Cardiac fibroblast (primary cell): ENCODE results near the gene ALPI.
"Not testable (repeated sequence)": the region's sequence is repeated elsewhere in the genome, so short reads cannot be mapped to it uniquely, and the experiment has no call there.

ENCODE experiments used
- DNase-seq, 2 donors: peaks; one replicate each; pipeline versions ENCODE4 v3.0.0 to v3.0.0-alpha.2; 2010; ENCODE audit warnings: low read depth in 2 of 2
- H3K4me3 ChIP-seq, 2 donors: replicated peaks in 1 of 2; 1 replicate in 1 of 2; 2 replicates in 1 of 2; pipeline ENCODE4 v1.5.1; 2011; ENCODE audit warnings: low read depth in 2 of 2, low read length in 2 of 2, mild to moderate bottlenecking in 2 of 2, moderate library complexity in 1 of 2
- TF ChIP-seq, protein P1 (sequence below): IDR thresholded peaks from one replicate; pipeline ENCODE4 v1.5.1; 2011; ENCODE audit warnings: low read depth, mild to moderate bottlenecking, low read length, inconsistent platforms

The ALPI gene

DNA sequence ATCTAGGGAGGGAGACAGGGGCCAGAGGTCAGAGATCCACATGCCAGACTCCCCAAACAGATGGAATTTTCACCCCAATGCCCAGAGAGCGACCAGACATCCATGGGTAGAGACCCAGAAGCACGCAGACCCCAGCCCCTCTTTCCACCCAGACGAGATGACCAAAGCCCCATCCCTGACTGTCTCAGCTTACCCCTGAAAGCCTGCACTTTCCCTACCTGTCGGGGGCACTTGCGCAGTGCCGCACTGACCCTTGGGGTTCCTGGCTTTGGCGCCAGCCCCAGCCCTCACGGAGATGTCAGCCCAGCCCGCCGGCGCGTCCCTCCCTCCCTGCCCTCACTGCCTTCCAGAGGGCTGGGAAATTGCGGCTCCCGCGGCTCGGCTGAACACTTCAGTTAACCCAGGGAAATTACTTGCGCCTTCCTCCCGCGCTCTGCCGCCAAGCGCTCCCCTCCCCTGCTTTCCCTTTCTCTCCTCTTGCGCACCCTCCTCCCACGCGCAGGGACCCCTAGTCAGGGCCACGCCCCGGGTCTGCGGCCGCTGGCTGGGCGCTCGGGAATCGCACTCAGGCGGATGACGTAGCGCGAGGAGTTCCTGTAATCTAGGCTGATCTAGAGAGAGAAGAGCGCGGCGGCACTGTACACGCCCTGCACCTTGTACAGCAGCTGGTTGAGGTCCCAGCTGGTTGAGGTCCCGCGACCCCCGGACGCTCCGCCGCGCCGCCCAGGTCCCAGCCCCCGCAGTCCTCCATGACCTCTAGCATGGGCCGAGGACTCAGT, 37.3 kb upstream of the ALPI start:
- DNase-seq = peak; percentile 6 to 10
- TF ChIP-seq, protein P1, sequence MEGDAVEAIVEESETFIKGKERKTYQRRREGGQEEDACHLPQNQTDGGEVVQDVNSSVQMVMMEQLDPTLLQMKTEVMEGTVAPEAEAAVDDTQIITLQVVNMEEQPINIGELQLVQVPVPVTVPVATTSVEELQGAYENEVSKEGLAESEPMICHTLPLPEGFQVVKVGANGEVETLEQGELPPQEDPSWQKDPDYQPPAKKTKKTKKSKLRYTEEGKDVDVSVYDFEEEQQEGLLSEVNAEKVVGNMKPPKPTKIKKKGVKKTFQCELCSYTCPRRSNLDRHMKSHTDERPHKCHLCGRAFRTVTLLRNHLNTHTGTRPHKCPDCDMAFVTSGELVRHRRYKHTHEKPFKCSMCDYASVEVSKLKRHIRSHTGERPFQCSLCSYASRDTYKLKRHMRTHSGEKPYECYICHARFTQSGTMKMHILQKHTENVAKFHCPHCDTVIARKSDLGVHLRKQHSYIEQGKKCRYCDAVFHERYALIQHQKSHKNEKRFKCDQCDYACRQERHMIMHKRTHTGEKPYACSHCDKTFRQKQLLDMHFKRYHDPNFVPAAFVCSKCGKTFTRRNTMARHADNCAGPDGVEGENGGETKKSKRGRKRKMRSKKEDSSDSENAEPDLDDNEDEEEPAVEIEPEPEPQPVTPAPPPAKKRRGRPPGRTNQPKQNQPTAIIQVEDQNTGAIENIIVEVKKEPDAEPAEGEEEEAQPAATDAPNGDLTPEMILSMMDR = no peak
- peak overlapping the region; percentile 13 to 24 for H3K4me3 ChIP-seq

- TF ChIP-seq, protein P1 = no peak
- no peak overlapping the region for H3K4me3 ChIP-seq
- DNase-seq = peak in 1 of 2 donors; percentile 10
Measured at GRCh38 chr2:232419245-232420072, 36.5 kb upstream of the ALPI start.

DNA sequence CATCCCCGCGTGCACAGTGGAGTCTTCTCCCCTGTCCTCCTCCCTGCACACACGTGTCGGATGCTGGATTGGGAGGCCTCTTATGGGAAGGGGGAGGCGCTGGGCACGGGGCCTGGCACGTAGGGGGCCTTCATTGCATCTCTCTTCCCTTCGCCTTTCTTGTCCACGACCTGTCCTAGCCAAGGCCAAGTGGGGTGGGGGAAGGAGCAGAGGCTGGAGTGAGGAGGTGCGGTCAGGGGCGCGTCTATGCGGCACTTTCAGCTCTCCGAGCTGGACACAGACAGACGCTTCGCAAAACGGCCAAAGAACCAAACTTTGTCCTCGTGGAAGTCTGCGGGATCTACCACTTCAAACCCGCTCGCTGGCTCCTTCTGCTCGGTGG, 35.9 kb upstream of the ALPI start:
- DNase-seq = no peak
- TF ChIP-seq, protein P1 = no peak
- no peak overlapping the region for H3K4me3 ChIP-seq

DNA sequence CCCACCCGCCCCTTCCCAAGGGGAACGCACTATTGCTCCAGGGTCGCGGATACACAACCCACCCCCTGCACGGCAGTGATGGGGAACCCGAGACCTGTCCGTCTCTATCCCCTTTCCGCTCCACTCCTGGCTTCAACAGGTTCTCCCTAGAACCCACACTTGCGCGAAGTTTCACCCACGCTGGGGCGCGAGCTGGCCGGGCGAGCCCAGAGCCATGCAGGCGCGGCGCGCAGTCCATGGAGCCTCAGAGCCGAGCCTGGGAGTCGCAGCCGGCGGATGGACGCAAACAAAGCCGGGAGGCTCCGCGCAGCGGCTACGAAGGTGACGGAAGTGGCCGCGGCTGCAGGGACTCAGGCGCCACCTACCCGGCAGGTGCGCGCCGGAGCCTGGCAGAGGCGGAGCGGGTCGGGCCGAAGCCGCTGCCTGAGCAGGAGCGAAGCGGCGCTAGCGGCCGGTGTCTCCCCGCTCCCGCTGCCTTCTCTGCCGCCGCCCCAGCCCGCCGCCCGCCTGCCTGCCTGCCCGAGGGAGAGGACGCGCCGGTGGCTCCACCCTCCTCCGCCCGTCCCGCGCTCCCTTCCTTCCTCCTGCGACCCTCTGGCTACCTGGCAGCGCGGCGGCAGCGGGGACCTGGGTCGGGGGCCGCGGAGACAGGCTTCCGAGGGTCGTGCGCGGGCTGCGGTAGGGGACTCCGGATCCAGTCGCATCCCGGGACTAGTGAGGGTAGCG, 35.3 kb upstream of the ALPI start:
- no peak overlapping the region for H3K4me3 ChIP-seq
- TF ChIP-seq, protein P1 = no peak
- peak; percentile 5 to 7 for DNase-seq

DNA sequence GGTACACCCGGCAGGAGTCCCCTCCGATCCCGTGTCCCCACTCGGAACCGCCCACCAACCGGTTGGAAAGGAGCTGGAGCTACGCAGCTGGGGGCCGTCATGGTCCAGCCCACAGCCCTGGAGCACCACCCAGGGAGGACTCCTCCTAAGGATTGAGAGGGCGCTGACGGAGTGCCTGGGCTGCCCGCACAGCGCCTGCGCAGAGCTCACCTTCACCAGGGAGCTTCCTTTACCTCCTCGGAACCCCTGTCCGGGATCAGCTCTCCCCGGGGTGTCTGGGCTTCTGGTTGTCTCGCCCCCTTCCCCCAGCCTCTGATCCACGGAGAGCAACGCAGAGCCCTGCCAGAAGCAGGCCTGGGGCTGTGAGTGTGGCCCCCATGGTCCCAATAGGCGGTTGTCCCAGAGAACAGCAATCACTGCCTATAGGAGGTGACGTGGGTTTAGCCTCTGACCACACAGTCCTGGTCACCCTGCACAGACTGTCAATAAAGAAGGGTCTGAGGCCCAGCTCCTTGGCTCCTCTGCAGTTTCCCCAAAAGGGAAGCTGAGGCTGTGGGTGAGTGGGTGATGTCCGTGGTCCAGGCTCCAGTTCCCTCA, 34.7 kb upstream of the ALPI start:
- TF ChIP-seq, protein P1 = no peak
- no peak overlapping the region for H3K4me3 ChIP-seq
- no peak for DNase-seq

DNA sequence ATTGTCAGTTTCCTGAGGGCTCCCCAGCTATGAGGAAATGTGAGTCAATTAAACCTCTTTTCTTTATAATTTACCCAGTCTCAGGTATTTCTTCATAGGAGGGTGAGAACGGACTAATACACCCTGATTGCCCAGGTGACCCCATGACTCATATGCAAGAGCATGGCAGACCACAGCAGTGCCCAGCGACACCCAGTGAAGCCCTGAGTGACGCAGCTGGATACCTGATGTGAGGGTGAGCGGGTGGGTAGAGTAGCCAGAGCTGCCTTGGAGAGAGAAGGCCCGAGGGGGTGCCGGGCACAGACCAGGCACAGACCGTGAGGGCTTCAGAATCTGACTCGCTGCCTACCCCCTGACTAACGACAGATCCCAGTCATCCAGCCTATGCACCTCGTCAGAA, 33.9 kb upstream of the ALPI start:
- no peak for DNase-seq
- H3K4me3 ChIP-seq = no peak overlapping the region
- TF ChIP-seq, protein P1 = no peak

- DNase-seq, H3K4me3 ChIP-seq: not testable (repeated sequence)
Measured at GRCh38 chr2:232422996-232423395, 33.0 kb upstream of the ALPI start.

GRCh38 chr2:232423407-232423806, 32.5 kb upstream of the ALPI start:
- not testable (repeated sequence) for DNase-seq

More at GRCh38 chr2:232423407-232423806, 32.5 kb upstream of the ALPI start:
- not testable (repeated sequence) for H3K4me3 ChIP-seq
